Heart right ventricle (tissue), 16 donors: Measurements from ENCODE around the gene GUK1. TPM values are rescaled to one million over a fixed set of nuclear protein-coding genes. Genes with fewer than 3 reads are reported as not detected.

ENCODE experiments used
- ATAC-seq, 8 donors: fragments of 200-7000 bp; cut with Tn5 transposase; one replicate each; pipeline ENCODE4 v1.9.1; 2020; ENCODE audit warnings: mild to moderate bottlenecking in 8 of 8, moderate library complexity in 8 of 8, moderate number of reproducible peaks in 1 of 8
- DNase-seq, 2 donors: peaks; one replicate each; pipeline ENCODE4 v3.0.0-alpha.2; 2020
- H3K27ac ChIP-seq, 10 donors: fragments of 200-600 bp; sonication (generic) in 2 of 10; one replicate each; pipeline versions ENCODE4 v1.5.0 to v1.8.0; 2020 to 2022; ENCODE audit warnings: mild to moderate bottlenecking in 3 of 10
- H3K27me3 ChIP-seq, 7 donors: fragments of 200-600 bp; one replicate each; pipeline ENCODE4 v1.8.0; 2021 to 2022; ENCODE audit warnings: mild to moderate bottlenecking in 2 of 7
- H3K36me3 ChIP-seq, 9 donors: fragments of 200-600 bp; sonication (generic) in 1 of 9; one replicate each; pipeline versions ENCODE4 v1.5.0 to v1.8.0; 2020 to 2022; ENCODE audit warnings: mild to moderate bottlenecking in 2 of 9
- H3K4me1 ChIP-seq, 9 donors: fragments of 200-600 bp; sonication (generic) in 1 of 9; one replicate each; pipeline versions ENCODE4 v1.5.0 to v1.8.0; 2020 to 2022; ENCODE audit warnings: mild to moderate bottlenecking in 4 of 9
- H3K4me3 ChIP-seq, 10 donors: fragments of 200-600 bp; sonication (generic) in 2 of 10; one replicate each; pipeline versions ENCODE4 v1.5.0 to v1.8.0; 2020 to 2022; ENCODE audit warnings: mild to moderate bottlenecking in 7 of 10, moderate library complexity in 2 of 10
- H3K9me3 ChIP-seq, 11 donors: fragments of 200-600 bp in 10 of 11; sonication (generic) in 2 of 11; one replicate each; pipeline versions ENCODE4 v1.5.0 to v1.8.0; 2013 to 2022; ENCODE audit warnings: mild to moderate bottlenecking in 2 of 11, control low read depth in 1 of 11, moderate library complexity in 1 of 11
- WGBS, 2 donors: extraction: QIAGEN DNeasy Blood & Tissue Kit; methylation state at CpG; one replicate each; pipeline ENCODE4 v1.1.7; 2013; ENCODE audit warnings: inconsistent platforms in 1 of 2; 5-methylcytosine and 5-hydroxymethylcytosine counted together
- intact Hi-C, 10 donors: fragments of 100-400 bp; cut with DNase I; formaldehyde crosslinking; loops; one replicate each; pipeline versions ENCODE4 v1.11.1 to v1.14.2; 2022
- polyA plus RNA-seq, 2 donors: library from polyadenylated mRNA; stranded (reverse); fragments of 200-250 nt; gene quantifications; one replicate each; pipeline ENCODE4 v1.2.3, GENCODE V29; 2013
- total RNA-seq, 10 donors: library from RNA; stranded (reverse); fragmentation: NEBNext Ultra II Directional in 3 of 10; extraction: Animal tissue kit (Norgen Biotek cat#: 25700) in 3 of 10; gene quantifications; one replicate each; pipeline versions ENCODE4 v1.2.1 to v1.2.4, GENCODE V29; 2021 to 2023
- TF ChIP-seq, protein P1 (sequence below), 9 donors: fragments of 200-600 bp; sonication (generic) in 2 of 9; IDR thresholded peaks; one replicate each; pipeline versions ENCODE4 v1.5.0 to v1.8.0; 2021 to 2022; ENCODE audit warnings: antibody characterized with exemption in 9 of 9, mild to moderate bottlenecking in 5 of 9, moderate library complexity in 1 of 9
- donor health status: Arrhythmogenic right ventricular cardiomyopathy.
- donor health status: ischemic (EF 13 %, LVEDD 7.1; RV severe dilation, severe dysfunction).
- donor health status: healthy with polysubstance abuse.
- donor health status: DM: no; HTN: yes; CAD: no.
- donor health status: DM: no; HTN: no; CAD: no.
- donor health status: ischemic (EF 25% LVEDD 6.9; RV normal size, moderate dysfunction).
- donor health status: ischemic (EF 25% LVEDD 5.7; RV mildly dilated, moderate dysfunction).
- donor health status: healthy.
- donor health status: DM: yes; HTN: yes; CAD: no.
- donor health status: Ischemic cardiomyopathy.
- donor health status: ischemic (EF 35%, LVEDD 5.7; RV mildly dilated, moderate dysfunction).
- donor health status: nonischemic (EF 11% LVEDD 7.7; RV severe dilation, severe dysfunction).
- donor health status: DM: yes; HTN: yes; CAD: no.
- donor health status: PGD.
- donor health status: ischemic (EF 29% LVEDD 5.4; RV normal size, mild dysfunction).
- donor health status: nonischemic (EF 23%, LVEDD 6.1; RV moderate dilation, normal function).

Gene GUK1
- total and polyA plus RNA-seq, 12 donors: 121 to 474 (median 169) TPM

DNA sequence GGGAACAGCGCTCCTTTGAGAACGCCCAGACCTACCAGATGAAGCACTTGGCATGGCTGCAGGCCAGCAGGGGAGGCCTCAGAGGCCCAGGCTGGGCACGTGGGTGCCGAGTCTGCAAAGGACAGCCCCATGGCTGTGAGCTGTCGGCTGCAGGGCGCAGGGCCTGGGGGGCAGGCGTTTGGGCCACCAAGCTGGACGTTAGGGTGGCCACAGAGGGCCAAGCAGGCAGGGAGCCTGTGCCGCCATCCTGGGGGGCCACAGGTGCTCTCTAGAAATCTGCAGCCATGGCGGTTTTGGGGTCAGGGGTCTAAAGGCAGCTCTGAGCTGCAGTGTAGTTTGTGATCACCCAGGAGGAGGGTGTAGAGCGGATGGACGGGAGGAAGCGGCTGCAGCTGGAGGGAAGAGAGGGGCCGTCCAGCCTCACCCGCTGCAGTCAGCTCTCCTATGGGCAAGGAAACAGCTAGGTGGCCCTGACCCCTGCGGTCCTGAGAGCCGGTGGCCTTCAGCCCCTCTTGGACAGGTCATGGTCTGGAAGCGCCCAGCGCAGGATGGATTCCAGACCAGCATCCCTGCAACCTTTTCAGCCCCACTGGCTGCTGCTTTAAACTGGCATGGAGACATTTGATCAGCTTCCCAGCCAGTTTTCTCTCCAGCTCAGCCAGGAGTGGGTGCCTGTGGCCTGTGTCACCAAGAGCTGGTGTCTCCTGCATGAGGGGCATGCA lies 36.5 kb downstream of the GUK1 start:
- Histone ChIP-seq H3K9me3 (no peaks in the 10 kb centered on the region), H3K4me3 (no peak overlapping the region), H3K27ac (peak overlapping the region in 6 of 10 donors; percentile 26 to 68 (median 56)), H3K4me1 (peaks cover 0 to 29% (median 9%) of the 10 kb centered on the region in 9 donors), H3K36me3 (peaks cover 0 to 24% (median 3%) of the 10 kb centered on the region in 9 donors), H3K27me3 (no peaks in the 10 kb centered on the region)
- WGBS, 2 donors: 81 to 84% methylated on average over 19 of the region's 19 CpGs
- TF ChIP-seq, protein P1, sequence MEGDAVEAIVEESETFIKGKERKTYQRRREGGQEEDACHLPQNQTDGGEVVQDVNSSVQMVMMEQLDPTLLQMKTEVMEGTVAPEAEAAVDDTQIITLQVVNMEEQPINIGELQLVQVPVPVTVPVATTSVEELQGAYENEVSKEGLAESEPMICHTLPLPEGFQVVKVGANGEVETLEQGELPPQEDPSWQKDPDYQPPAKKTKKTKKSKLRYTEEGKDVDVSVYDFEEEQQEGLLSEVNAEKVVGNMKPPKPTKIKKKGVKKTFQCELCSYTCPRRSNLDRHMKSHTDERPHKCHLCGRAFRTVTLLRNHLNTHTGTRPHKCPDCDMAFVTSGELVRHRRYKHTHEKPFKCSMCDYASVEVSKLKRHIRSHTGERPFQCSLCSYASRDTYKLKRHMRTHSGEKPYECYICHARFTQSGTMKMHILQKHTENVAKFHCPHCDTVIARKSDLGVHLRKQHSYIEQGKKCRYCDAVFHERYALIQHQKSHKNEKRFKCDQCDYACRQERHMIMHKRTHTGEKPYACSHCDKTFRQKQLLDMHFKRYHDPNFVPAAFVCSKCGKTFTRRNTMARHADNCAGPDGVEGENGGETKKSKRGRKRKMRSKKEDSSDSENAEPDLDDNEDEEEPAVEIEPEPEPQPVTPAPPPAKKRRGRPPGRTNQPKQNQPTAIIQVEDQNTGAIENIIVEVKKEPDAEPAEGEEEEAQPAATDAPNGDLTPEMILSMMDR (IDR thresholded peaks at IDR 0.05): no peak
- ATAC-seq: peak; percentile 58 to 88 (median 79)
- intact Hi-C loops: loop anchor here in 1 of 10 donors (10.0 kb wide), 1 partner anchor 52 kb away; no protein-coding TSS in a partner anchor
- DNase-seq: peak; percentile 58 to 59

DNA sequence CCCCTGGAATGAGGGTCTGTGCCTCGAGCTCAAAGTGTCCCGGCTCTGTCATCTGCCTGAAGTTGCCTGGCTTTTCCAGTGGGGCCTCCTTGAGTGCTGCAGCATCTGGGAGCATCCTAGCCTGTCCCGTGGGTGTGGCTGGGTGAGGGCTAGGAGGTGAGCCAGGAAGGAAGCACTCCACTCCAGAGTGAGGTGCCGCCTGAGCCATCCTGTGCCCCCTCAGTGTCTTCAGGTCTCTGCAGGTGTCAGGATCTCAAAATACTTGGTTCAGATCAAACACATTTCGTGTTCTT lies 37.0 kb downstream of the GUK1 start:
- Histone ChIP-seq H3K27ac (peak overlapping the region in 1 of 10 donors; percentile 68), H3K4me3 (no peak overlapping the region), H3K27me3 (no peaks in the 10 kb centered on the region), H3K36me3 (peaks cover 0 to 24% (median 3%) of the 10 kb centered on the region in 9 donors), H3K9me3 (no peaks in the 10 kb centered on the region), H3K4me1 (peaks cover 0 to 31% (median 9%) of the 10 kb centered on the region in 9 donors)
- WGBS, 2 donors: 87 to 90% methylated on average over 5 of the region's 5 CpGs
- DNase-seq: no peak
- ATAC-seq: no peak
- intact Hi-C loops: loop anchor here in 1 of 10 donors (10.0 kb wide), 1 partner anchor 52 kb away; no protein-coding TSS in a partner anchor
- TF ChIP-seq, protein P1 (IDR thresholded peaks at IDR 0.05): no peak

DNA sequence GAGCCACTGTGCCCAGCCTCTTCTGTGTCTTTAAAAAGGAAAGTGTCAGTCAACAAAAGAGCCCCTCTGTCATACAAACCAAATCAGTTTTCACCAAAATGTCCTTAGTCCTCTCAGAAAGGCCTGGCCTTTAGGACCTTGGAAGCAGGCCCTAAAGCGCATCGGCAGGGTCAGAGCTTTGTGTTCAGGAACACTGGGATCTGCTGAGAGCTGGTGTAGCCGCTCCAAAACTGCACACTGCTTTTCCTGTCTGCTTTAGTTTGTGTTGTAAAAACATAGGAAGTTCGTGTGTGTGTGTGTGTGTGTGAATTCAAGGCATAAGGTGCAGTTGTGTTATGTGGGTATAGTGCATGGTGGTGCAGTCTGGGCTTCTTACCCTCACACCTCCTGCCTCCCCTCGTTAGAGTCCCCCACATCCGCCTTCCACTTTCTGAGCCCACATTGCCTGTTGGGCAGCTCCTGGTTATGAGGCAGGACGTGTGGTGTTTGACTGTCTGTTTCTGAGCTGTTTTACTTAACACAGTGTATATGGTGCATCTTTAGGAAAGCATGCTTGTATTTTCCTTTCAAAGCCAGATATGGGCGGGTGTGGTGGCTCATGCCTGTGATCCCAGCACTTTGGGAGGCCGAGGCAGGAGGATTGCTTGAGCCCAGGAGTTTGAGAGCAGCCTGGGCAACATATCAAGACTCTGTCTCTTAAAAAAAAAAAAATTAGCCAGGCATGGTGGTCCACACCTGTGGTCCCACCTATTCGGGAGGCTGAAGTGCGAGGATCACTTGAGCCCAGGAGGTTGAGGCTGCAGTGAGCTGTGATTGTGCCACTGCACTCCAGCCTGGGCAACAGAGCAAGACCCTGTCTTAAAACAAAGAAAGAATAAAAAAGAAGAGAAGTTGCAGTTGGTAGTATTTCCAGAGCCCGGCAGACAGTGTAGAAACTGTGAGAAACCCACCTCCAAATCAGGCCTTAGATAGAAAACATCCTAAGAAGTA lies 37.9 kb downstream of the GUK1 start:
- Histone ChIP-seq H3K27ac (no peak overlapping the region), H3K36me3 (peaks cover 0 to 24% (median 3%) of the 10 kb centered on the region in 9 donors), H3K27me3 (no peaks in the 10 kb centered on the region), H3K4me1 (peaks cover 0 to 31% (median 9%) of the 10 kb centered on the region in 9 donors), H3K4me3 (no peak overlapping the region), H3K9me3 (no peaks in the 10 kb centered on the region)
- whole genome bisulfite sequencing, 2 donors: 89 to 94% methylated on average over 12 of the region's 12 CpGs
- TF ChIP-seq, protein P1 (IDR thresholded peaks at IDR 0.05): no peak
- intact Hi-C loops: loop anchor here in 1 of 10 donors (10.0 kb wide), 1 partner anchor 53 kb away; no protein-coding TSS in a partner anchor
- ATAC-seq: no peak
- no peak for DNase-seq
